BE2C (cell line): ENCODE results near the gene FKBP5. TPM values are rescaled to one million over a fixed set of nuclear protein-coding genes. Genes with fewer than 3 reads are reported as not detected.
"Not testable (repeated sequence)": the region's sequence is repeated elsewhere in the genome, so short reads cannot be mapped to it uniquely, and the experiment has no call there.

Source experiments
- DNase-seq: peaks from one replicate; pipeline ENCODE4 v3.0.0-alpha.2; 2020
- H3K27me3 ChIP-seq: fragments of 250-450 bp; sonication (Bioruptor Pico); 2 replicates; pipeline ENCODE4 v1.5.1; 2020; ENCODE audit warnings: mild to moderate bottlenecking
- H3K36me3 ChIP-seq: fragments of 250-450 bp; sonication (Bioruptor Pico); 2 replicates; pipeline ENCODE4 v1.5.1; 2020; ENCODE audit warnings: mild to moderate bottlenecking
- H3K4me1 ChIP-seq: fragments of 250-450 bp; sonication (Bioruptor Pico); 2 replicates; pipeline ENCODE4 v1.5.1; 2020
- H3K4me3 ChIP-seq: 2 replicates; pipeline ENCODE4 v1.5.1; 2011; ENCODE audit warnings: low read depth, low read length
- H3K9me3 ChIP-seq: fragments of 250-450 bp; sonication (Bioruptor Pico); 2 replicates; pipeline ENCODE4 v1.5.1; 2020
- CTCF ChIP-seq: IDR thresholded peaks from 2 replicates; pipeline ENCODE4 v1.5.1; 2012; ENCODE audit warnings: mild to moderate bottlenecking, low read depth, low read length
- polyA plus RNA-seq: library from polyadenylated mRNA; unstranded; fragments of >200 nt; gene quantifications from one replicate; pipeline ENCODE4 v1.2.1, GENCODE V29; 2012; ENCODE audit warnings: low read depth, missing spikeins; ENCODE audit not compliant: insufficient read length, insufficient read depth

FKBP5 gene
- polyA plus RNA-seq = 35.2 TPM

- peak; percentile 97 for DNase-seq
- no peak for TF ChIP-seq CTCF
- Histone ChIP-seq H3K9me3 (no peaks in the 10 kb centered on the region), H3K4me1 (peaks cover 3% of the 10 kb centered on the region), H3K4me3 (peak within 1 kb of the TSS; percentile 95), H3K36me3 (peaks cover 2% of the 10 kb centered on the region; the same call in 1 of the 2 replicates), H3K27me3 (no peaks in the 10 kb centered on the region)
Observed at GRCh38 chr6:35688605-35689322, at the start of gene FKBP5. TSS of gene FKBP5 (minus strand) at chr6:35688915. CDS start at chr6:35642824, 46,091 bp downstream.

- peak; percentile 91 for TF ChIP-seq CTCF
- Histone ChIP-seq H3K9me3 (no peaks in the 10 kb centered on the region), H3K4me1 (peaks cover 3% of the 10 kb centered on the region; the same call in 1 of the 2 replicates), H3K36me3 (no peaks in the 10 kb centered on the region), H3K4me3 (no peak overlapping the region), H3K27me3 (no peaks in the 10 kb centered on the region)
- DNase-seq = peak; percentile 31
Observed at GRCh38 chr6:35737413-35738211, 48.9 kb upstream of the FKBP5 start.

- Histone ChIP-seq H3K4me1 (peaks cover 6% of the 10 kb centered on the region; the same call in 1 of the 2 replicates), H3K9me3 (no peaks in the 10 kb centered on the region), H3K4me3 (no peak within 1 kb of the TSS), H3K36me3 (no peaks in the 10 kb centered on the region), H3K27me3 (no peaks in the 10 kb centered on the region)
- DNase-seq = peak; percentile 14
- TF ChIP-seq CTCF = no peak
Observed at GRCh38 chr6:35736982-35737412, 48.3 kb upstream of the FKBP5 start, which contains the start of gene ARMC12. TSS of gene ARMC12 (plus strand) at chr6:35737032. CDS start at chr6:35737109, 77 bp downstream.

- Histone ChIP-seq H3K4me3 (no peak overlapping the region), H3K36me3 (no peaks in the 10 kb centered on the region), H3K27me3 (no peaks in the 10 kb centered on the region), H3K4me1 (peaks cover 6% of the 10 kb centered on the region; the same call in 1 of the 2 replicates), H3K9me3 (no peaks in the 10 kb centered on the region)
- TF ChIP-seq CTCF = peak; percentile 97
- peak; percentile 80 for DNase-seq
Observed at GRCh38 chr6:35736253-35736894, 47.7 kb upstream of the FKBP5 start.

- no peak for TF ChIP-seq CTCF
- H3K36me3 ChIP-seq = no peaks in the 10 kb centered on the region
- H3K9me3 ChIP-seq = no peaks in the 10 kb centered on the region
- DNase-seq = no peak
- no peak overlapping the region for H3K4me3 ChIP-seq
- H3K4me1 ChIP-seq = peaks cover 11% of the 10 kb centered on the region
- H3K27me3 ChIP-seq = no peaks in the 10 kb centered on the region
Observed at GRCh38 chr6:35735452-35735851, 46.7 kb upstream of the FKBP5 start.

- H3K9me3 ChIP-seq, H3K36me3 ChIP-seq, DNase-seq, H3K27me3 ChIP-seq, H3K4me3 ChIP-seq: not testable (repeated sequence)
- H3K4me1 ChIP-seq = peaks cover 11% of the 10 kb centered on the region
Observed at GRCh38 chr6:35734319-35734718, 45.6 kb upstream of the FKBP5 start.
